OCI-LY1 (cell line): ENCODE data around the gene ALDH1A1.

Source experiments
- EZH2 ChIP-seq: fragments of 200-600 bp; sonication (generic), shearing (Covaris generic); IDR thresholded peaks from 2 replicates; pipeline ENCODE4 v1.8.0; 2017; ENCODE audit warnings: borderline replicate concordance, mixed run types, mild to moderate bottlenecking, antibody characterized with exemption, low read length, moderate library complexity, mixed read lengths
- TF ChIP-seq, protein P1 (sequence below): fragments of 200-600 bp; sonication (generic), shearing (Covaris generic); IDR thresholded peaks from 2 replicates; pipeline ENCODE4 v1.5.1; 2017; ENCODE audit warnings: mild to moderate bottlenecking, antibody characterized with exemption, low read length, moderate library complexity, mixed read lengths

DNA sequence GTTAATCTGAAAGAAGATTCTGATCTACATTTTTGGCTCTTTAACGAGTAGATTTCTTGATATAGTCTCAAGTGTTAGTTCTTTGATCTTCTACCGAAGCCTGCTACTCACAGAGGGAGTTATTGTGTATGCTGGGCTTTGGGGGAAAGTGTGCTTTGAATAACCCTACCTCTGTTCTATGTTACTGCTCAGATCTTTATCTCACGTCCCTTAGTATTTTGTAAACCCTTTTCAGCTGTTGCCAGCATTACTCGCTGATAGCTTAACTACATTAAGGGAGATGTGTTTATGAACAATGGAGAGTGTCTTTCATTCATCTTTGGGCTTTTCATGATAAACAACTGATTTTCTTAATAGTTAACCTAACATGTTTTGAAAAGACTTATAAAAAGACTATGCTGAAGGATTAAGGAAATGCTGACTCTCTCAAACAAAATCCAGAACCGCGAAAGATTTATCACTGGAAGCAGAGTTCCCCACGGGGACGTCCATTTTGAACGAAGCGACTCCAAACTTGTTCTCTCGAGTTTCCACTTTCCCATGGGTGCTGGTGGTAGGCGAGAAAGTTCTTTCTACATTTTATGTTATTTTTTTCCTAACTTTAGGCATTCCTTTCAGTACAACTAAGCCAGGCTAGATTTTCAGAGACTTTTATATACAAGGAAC lies 27.9 kb upstream of the ALDH1A1 start:
- TF ChIP-seq, protein P1, sequence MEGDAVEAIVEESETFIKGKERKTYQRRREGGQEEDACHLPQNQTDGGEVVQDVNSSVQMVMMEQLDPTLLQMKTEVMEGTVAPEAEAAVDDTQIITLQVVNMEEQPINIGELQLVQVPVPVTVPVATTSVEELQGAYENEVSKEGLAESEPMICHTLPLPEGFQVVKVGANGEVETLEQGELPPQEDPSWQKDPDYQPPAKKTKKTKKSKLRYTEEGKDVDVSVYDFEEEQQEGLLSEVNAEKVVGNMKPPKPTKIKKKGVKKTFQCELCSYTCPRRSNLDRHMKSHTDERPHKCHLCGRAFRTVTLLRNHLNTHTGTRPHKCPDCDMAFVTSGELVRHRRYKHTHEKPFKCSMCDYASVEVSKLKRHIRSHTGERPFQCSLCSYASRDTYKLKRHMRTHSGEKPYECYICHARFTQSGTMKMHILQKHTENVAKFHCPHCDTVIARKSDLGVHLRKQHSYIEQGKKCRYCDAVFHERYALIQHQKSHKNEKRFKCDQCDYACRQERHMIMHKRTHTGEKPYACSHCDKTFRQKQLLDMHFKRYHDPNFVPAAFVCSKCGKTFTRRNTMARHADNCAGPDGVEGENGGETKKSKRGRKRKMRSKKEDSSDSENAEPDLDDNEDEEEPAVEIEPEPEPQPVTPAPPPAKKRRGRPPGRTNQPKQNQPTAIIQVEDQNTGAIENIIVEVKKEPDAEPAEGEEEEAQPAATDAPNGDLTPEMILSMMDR = no peak
- no peak for TF ChIP-seq EZH2
